Prostate gland (tissue), 2 donors: ENCODE measurements around the gene PTRH1. TPM values are rescaled to one million over a fixed set of nuclear protein-coding genes. Genes with fewer than 3 reads are reported as not detected.
"Not testable (repeated sequence)": the region's sequence is repeated elsewhere in the genome, so short reads cannot be mapped to it uniquely, and the experiment has no call there.

ENCODE experiments used
- DNase-seq: peaks from one replicate; pipeline ENCODE4 v3.0.0-alpha.2; 2019; ENCODE audit warnings: low spot score
- H3K27ac ChIP-seq, 2 donors: fragments of 200-600 bp; sonication (generic); 2 replicates each; pipeline ENCODE4 v1.5.1; 2017 to 2019
- H3K27me3 ChIP-seq: fragments of 200-600 bp; sonication (generic); replicated peaks from 2 replicates; pipeline ENCODE4 v1.5.1; 2019; ENCODE audit not compliant: insufficient read depth
- H3K36me3 ChIP-seq, 2 donors: fragments of 200-600 bp; sonication (generic); 1 replicate in 1 of 2; 2 replicates in 1 of 2; pipeline versions ENCODE4 v1.5.1 to v1.8.1; 2017 to 2019
- H3K4me1 ChIP-seq: fragments of 200-600 bp; sonication (generic); replicated peaks from 2 replicates; pipeline ENCODE4 v1.5.1; 2019
- H3K4me3 ChIP-seq, 2 donors: fragments of 200-600 bp; sonication (generic); 2 replicates each; pipeline ENCODE4 v1.5.1; 2017 to 2019
- H3K9me3 ChIP-seq: fragments of 200-600 bp; sonication (generic); 2 replicates; pipeline ENCODE4 v1.5.1; 2017
- POLR2A ChIP-seq: fragments of 450-650 bp; IDR thresholded peaks from one replicate; pipeline ENCODE4 v1.6.1; 2016; ENCODE audit warnings: antibody characterized with exemption, mild to moderate bottlenecking
- POLR2AphosphoS5 ChIP-seq: sonication (generic); formaldehyde crosslinking; IDR thresholded peaks from one replicate; pipeline ENCODE4 v1.6.1; 2017; ENCODE audit warnings: antibody characterized with exemption
- WGBS: methylation state at CpG from one replicate; pipeline ENCODE4 v1.1.5; 2018; 5-methylcytosine and 5-hydroxymethylcytosine counted together
- intact Hi-C: fragments of 100-400 bp; cut with DNase I; formaldehyde crosslinking; loops from one replicate; pipeline ENCODE4 v1.14.2; 2022
- total RNA-seq, 2 donors: library from RNA; depleted of rRNA; stranded (reverse); fragments of >200 nt; gene quantifications; one replicate each; pipeline ENCODE4 v1.1.0, GENCODE V29; 2016
- TF ChIP-seq, protein P1 (sequence below), 4 experiments: fragments of 200-600 bp in 2 of 4; fragments of 450-650 bp in 2 of 4; sonication (generic) in 2 of 4; IDR thresholded peaks; 1 replicate in 3 of 4; 2 replicates in 1 of 4; pipeline ENCODE4 v1.5.1; 2016 to 2019; ENCODE audit warnings: antibody characterized with exemption in 4 of 4, mild to moderate bottlenecking in 2 of 4, moderate library complexity in 2 of 4

The PTRH1 gene
- total RNA-seq, 2 donors from 2014 or later, result 25.4 to 28.6 TPM

GRCh38 chr9:127761061-127761460, 45.6 kb upstream of the PTRH1 start:
- WGBS, result 86% methylated on average over 5 of the region's 5 CpGs
- no peaks in the 10 kb centered on the region for H3K4me1 ChIP-seq
- intact Hi-C loops, result no loop called here
- no peaks in the 10 kb centered on the region for H3K9me3 ChIP-seq
- H3K36me3 ChIP-seq, result no peaks in the 10 kb centered on the region
- H3K27me3 ChIP-seq, result no peaks in the 10 kb centered on the region
- DNase-seq, result no peak
- no peak overlapping the region for H3K27ac ChIP-seq
- TF ChIP-seq, protein P1, sequence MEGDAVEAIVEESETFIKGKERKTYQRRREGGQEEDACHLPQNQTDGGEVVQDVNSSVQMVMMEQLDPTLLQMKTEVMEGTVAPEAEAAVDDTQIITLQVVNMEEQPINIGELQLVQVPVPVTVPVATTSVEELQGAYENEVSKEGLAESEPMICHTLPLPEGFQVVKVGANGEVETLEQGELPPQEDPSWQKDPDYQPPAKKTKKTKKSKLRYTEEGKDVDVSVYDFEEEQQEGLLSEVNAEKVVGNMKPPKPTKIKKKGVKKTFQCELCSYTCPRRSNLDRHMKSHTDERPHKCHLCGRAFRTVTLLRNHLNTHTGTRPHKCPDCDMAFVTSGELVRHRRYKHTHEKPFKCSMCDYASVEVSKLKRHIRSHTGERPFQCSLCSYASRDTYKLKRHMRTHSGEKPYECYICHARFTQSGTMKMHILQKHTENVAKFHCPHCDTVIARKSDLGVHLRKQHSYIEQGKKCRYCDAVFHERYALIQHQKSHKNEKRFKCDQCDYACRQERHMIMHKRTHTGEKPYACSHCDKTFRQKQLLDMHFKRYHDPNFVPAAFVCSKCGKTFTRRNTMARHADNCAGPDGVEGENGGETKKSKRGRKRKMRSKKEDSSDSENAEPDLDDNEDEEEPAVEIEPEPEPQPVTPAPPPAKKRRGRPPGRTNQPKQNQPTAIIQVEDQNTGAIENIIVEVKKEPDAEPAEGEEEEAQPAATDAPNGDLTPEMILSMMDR (IDR thresholded peaks at IDR 0.05), result no peak
- TF ChIP-seq POLR2A (no peak), POLR2AphosphoS5 (no peak)
- no peak overlapping the region for H3K4me3 ChIP-seq

- 80% methylated on average over 5 of the region's 5 CpGs for WGBS
- intact Hi-C loops, result no loop called here
- DNase-seq, result no peak
- Histone ChIP-seq H3K27me3 (peaks cover 7% of the 10 kb centered on the region), H3K4me1 (no peaks in the 10 kb centered on the region), H3K9me3 (no peaks in the 10 kb centered on the region), H3K36me3 (no peaks in the 10 kb centered on the region), H3K4me3 (no peak overlapping the region), H3K27ac (no peak overlapping the region)
- TF ChIP-seq POLR2AphosphoS5 (no peak), POLR2A (no peak)
- TF ChIP-seq, protein P1 (IDR thresholded peaks at IDR 0.05), result no peak
Observed at GRCh38 chr9:127758843-127759242, 43.4 kb upstream of the PTRH1 start.

- H3K4me1 ChIP-seq, intact Hi-C loops, H3K27ac ChIP-seq, H3K27me3 ChIP-seq, H3K36me3 ChIP-seq, H3K9me3 ChIP-seq, H3K4me3 ChIP-seq, DNase-seq: not testable (repeated sequence)
- WGBS, result 83% methylated on average over 11 of the region's 11 CpGs
Observed at GRCh38 chr9:127756776-127757175, 41.3 kb upstream of the PTRH1 start.

- DNase-seq, result no peak
- Histone ChIP-seq H3K4me1 (no peaks in the 10 kb centered on the region), H3K27ac (no peak overlapping the region), H3K27me3 (peaks cover 7% of the 10 kb centered on the region), H3K4me3 (no peak overlapping the region), H3K9me3 (no peaks in the 10 kb centered on the region), H3K36me3 (no peaks in the 10 kb centered on the region)
- 77% methylated on average over 3 of the region's 3 CpGs for WGBS
- TF ChIP-seq, protein P1 (IDR thresholded peaks at IDR 0.05), result no peak
- TF ChIP-seq POLR2A (no peak), POLR2AphosphoS5 (no peak)
- intact Hi-C loops, result no loop called here
Observed at GRCh38 chr9:127756233-127756632, 40.8 kb upstream of the PTRH1 start.

DNA sequence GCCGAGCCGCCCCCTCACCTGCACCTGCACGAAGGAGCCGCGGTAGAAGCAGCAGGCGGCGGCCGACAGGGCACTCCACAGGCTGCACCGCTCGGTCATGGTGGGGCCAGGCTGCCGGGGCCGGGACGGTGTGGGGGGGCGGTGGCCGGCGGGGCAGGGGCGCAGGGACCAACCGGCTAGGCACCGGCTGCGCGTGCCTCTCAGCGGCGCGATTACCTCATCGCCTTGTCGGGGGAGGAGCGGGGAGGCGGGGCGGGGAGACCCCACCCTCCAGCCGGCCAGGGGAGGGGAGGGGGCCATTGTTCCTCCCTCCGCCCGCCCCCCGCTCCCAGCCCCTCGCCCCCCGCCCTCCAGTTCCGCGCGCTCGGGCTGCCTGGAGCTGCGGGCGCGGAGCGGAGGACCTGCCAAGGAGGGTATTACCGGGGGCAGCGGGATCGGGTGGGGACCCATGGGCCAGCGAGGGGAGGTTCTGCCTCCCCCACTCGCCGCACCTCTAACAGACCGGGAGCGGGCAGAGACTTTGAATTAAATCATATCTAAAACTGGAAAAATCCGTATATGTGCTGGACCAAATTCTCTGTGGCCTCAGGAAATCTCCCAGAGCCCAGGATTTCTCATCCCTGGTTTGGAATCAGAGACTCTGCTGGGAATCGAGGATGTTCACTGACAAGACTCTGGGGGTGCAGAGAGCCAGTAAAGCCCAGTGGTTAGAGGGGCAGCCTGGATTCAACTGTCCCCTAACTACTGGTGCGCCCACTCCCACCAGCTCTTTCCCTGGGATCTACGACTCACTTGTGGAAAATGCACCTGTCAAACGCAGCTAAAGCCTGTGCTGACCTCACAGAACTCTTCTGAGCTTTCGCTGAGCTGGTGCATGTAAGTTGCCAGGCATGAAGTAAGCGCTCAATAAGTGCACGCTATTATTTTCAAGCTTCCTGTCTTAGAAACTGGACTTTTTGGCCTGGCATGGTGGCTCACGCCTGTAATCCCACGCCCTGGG, 39.9 kb upstream of the PTRH1 start:
- H3K27ac ChIP-seq, result no peak overlapping the region
- H3K4me3 ChIP-seq, result no peak overlapping the region
- H3K36me3 ChIP-seq, result no peaks in the 10 kb centered on the region
- DNase-seq, result no peak
- intact Hi-C loops, result no loop called here
- no peaks in the 10 kb centered on the region for H3K4me1 ChIP-seq
- WGBS, result 13% methylated on average over 57 of the region's 61 CpGs
- H3K9me3 ChIP-seq, result no peaks in the 10 kb centered on the region
- H3K27me3 ChIP-seq, result peaks cover 7% of the 10 kb centered on the region
- TF ChIP-seq, protein P1 (IDR thresholded peaks at IDR 0.05), result no peak
- no peak for TF ChIP-seq POLR2AphosphoS5
- TF ChIP-seq POLR2A, result no peak
